ENCODE results near the gene MYH7. TPM values are rescaled to one million over a fixed set of nuclear protein-coding genes. Genes with fewer than 3 reads are reported as not detected.

The MYH7 gene
- total and polyA plus RNA-seq, 2 of the 4 experiments (the other 2 are of a cell fraction), result not detected

GRCh38 chr14:23411563-23412525 is 23.6 kb downstream of the MYH7 start:
- no peak overlapping the region for H2AK5ac ChIP-seq (ENCODE audit: low read depth, low read length)
- no peaks in the 10 kb centered on the region for H3K79me1 ChIP-seq (ENCODE audit: low read depth in 1 of 2, low read length in 2 of 2)
- H3K4ac ChIP-seq (ENCODE audit: low read depth, low read length), result no peak overlapping the region
- no peak overlapping the region for H3K9ac ChIP-seq (ENCODE audit: low read depth, low read length)
- no peak overlapping the region for H3K4me2 ChIP-seq (ENCODE audit: low read depth, low read length)
- no peak overlapping the region for H3K14ac ChIP-seq (replicated peaks; ENCODE audit: low read depth, low read length)
- no peak overlapping the region for H2BK15ac ChIP-seq (ENCODE audit: low read depth, low read length)
- no TSS peak for BruUV-seq (replicated peaks)
- no peak overlapping the region for H4K91ac ChIP-seq (ENCODE audit: insufficient read depth, low read depth, low read length)
- no peak overlapping the region for H4K8ac ChIP-seq (ENCODE audit: low read depth in 2 of 2, low read length in 2 of 2)
- H2BK20ac ChIP-seq (ENCODE audit: low read depth, low read length), result no peak overlapping the region
- no peak overlapping the region for H2BK120ac ChIP-seq (ENCODE audit: low read depth, low read length)
- dilution Hi-C loops (cut with HindIII; ENCODE audit: low sequenced_read_pairs, unreplicated experiment), result no loop called here
- H3K36me3 ChIP-seq (ENCODE audit: control insufficient read depth, insufficient read depth, low read length), result no peaks in the 10 kb centered on the region
- no peak overlapping the region for H3K18ac ChIP-seq (ENCODE audit: low read depth, low read length)
- H2AK9ac ChIP-seq (replicated peaks; ENCODE audit: low read depth, low read length, poor library complexity), result no peak overlapping the region
- no peak overlapping the region for H3K27ac ChIP-seq (ENCODE audit: insufficient read depth, low read length)
- ATAC-seq (ENCODE audit: low read depth) (no peak), DNase-seq (no peak)
- H4K5ac ChIP-seq (ENCODE audit: low read depth, low read length), result no peak overlapping the region
- WGBS, 2 experiments (ENCODE audit: extremely low coverage in 2 of 2, insufficient read length in 1 of 2), result 71% methylated on average over 5 of the region's 14 CpGs; no CpG with 5 or more reads in 1 of the 2 experiments
- no peaks in the 10 kb centered on the region for H3K9me1 ChIP-seq (ENCODE audit: insufficient read depth, low read length)
- TF ChIP-seq USF2 (IDR thresholded peaks at IDR 0.05; ENCODE audit: low read depth, low read length) (no peak), MAZ (IDR thresholded peaks at IDR 0.05; ENCODE audit: borderline replicate concordance, low read depth, low read length) (no peak)
- ChIA-PET CTCF (interaction anchor here (1.0 kb wide), 1 partner anchor 15 kb away, joined by 3 read pairs; no protein-coding TSS in a partner anchor), POLR2A (ENCODE audit: unreplicated experiment) (no interaction called here)
- no peak overlapping the region for H3K56ac ChIP-seq (ENCODE audit: extremely low read depth, insufficient read depth, low read length)
- no peaks in the 10 kb centered on the region for H4K20me1 ChIP-seq (ENCODE audit: insufficient read depth, low read length)
- intact Hi-C loops (cut with micrococcal nuclease), result no loop called here
- H3K23ac ChIP-seq (ENCODE audit: low read depth, low read length), result no peak overlapping the region
- H3K9me3 ChIP-seq (ENCODE audit: control insufficient read depth, insufficient read depth, low read length), result no peaks in the 10 kb centered on the region
- peaks cover 41% of the 10 kb centered on the region for H3K27me3 ChIP-seq (ENCODE audit: control insufficient read depth, insufficient read depth, low read length)
- no peak overlapping the region for H2BK5ac ChIP-seq (ENCODE audit: low read depth, low read length, poor library complexity, severe bottlenecking)
- no peaks in the 10 kb centered on the region for H3K4me1 ChIP-seq (ENCODE audit: control insufficient read depth, insufficient read depth, low read length)
- no peak overlapping the region for H3K4me3 ChIP-seq (ENCODE audit: insufficient read depth, low read depth, low read length)
- no peak overlapping the region for H2AFZ ChIP-seq (replicated peaks; ENCODE audit: low read length, poor library complexity)
- in situ Hi-C loops (cut with MboI; ENCODE audit: low sequenced_read_pairs), result no loop called here
